GM19351 (cell line): Measurements from ENCODE around the gene MAP4K3.

Experiments
- ATAC-seq: cut with Tn5 transposase; IDR thresholded peaks from one replicate; pipeline ENCODE4 v1.9.1; 2021; ENCODE audit warnings: mild to moderate bottlenecking, moderate library complexity; ENCODE audit not compliant: unreplicated experiment

The MAP4K3 gene

DNA sequence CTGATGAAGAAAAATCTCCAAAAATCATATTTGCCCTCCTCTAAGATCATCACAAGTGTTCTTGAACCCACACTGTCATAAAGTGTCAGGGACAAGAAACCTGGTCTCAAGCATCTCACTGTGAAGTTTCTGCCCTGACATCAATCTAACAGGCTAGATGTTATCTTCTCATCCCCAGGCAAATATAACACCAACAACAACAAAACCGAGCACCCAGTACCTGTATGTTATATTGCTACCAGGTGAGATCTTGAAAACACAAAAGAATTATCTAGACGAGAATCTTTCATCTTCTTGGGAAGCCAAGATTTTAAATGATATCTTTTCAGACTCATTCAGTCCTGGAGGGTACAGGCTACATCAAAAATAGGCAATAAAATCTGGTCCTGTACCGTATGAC lies 8.8 kb upstream of the MAP4K3 start:
- ATAC-seq = no peak

GRCh38 chr2:39443009-39443408 lies 5.9 kb upstream of the MAP4K3 start:
- no peak for ATAC-seq

- peak; percentile 33 for ATAC-seq
Measured at GRCh38 chr2:39437522-39438296, 624 bp upstream of the MAP4K3 start.

DNA sequence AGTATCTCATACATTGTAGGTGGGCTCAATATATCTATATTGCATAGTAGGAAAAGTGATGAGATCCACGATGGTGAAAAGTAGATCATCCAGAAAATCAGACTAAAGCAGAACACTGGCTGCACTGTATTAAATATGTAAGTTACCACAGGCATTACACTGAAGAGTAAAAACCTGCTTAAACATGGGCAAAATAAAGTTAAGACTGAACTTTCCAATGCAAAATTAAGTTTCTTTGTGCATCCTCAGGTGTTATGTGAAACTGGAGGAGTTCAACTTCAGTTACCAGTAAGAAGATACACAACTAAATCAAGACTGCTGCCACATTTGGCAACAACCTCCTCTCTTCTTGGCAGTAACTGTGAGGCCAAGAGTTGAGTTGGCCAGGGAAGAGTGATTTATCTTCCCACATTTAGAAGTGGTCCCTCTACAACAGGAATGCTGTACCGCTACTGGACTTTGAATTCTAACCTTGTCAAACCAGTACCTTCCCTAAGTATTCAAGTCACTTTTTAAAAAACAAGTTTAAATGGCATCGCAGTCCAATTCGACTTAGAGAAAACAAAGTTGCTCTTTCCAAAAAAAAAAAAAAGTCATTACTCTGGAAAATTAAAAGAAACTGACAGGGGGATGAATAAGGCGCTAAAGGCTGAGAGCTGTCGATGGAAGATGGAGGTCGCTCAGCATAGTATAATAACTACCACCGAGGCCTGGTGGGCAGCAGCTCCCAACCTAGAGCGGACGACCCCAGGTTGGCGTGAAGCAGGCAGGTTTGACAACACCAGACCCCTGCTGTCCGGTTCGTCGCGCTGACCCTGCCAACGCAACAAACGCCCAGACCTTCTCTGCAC lies 1.1 kb downstream of the MAP4K3 start:
- ATAC-seq = no peak

- no peak for ATAC-seq
Measured at GRCh38 chr2:39435234-39435633, 1.9 kb downstream of the MAP4K3 start.

DNA sequence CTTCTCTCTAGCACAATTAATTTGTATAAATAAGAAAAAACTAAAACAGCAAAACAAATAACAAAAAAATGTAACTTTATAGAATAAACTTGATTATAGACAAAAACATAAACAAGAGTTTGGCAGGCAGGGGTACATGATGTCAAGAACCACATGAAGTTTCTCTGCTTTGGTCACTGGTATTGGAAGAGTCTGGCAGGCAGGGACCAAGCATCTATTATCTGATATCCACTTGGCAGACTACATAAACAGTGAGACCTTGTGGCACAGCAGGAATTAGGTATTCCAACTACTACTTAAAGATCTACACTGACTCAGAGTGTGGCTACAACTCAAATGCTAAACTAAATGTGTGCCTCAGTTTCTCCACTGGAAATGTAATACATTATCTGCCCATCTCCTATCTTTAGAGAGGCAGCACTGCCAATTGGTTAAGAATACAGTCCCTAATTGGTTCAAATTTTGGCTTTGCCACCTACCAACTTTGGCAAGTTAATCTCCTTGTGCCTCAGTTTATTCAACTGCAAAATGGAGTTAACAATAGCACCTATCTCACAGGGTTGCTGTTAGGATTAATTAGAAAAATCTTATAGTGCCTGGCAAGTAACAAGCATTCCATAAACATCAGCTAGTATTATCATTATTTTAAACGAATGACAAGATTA lies 2.7 kb downstream of the MAP4K3 start:
- ATAC-seq = no peak

DNA sequence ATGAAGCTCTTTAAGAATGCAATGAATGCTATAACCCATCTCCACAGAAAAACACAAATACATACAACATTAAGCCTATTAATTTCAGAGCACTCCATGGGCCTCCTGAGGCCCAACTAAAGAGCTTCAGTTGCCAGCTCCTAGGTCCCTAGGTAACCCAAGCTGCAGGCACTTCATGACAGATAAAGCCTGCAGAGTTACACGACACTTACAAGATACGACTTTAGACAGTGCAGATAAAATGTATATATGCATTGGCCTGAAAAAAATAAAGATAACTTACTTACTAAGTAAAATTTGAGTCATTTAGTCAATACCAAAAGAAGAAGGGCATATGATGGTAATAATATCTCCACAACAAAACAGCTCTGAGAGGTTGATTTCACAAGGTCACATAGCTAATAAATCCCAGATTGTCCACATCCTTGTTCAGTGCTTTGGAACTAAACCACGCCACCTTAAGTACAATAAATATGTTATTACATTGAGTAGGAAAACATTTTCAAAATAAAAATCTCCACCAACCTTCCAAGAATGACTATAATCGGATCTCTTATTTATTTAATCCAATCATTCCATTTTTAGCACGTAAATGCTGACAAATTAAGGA lies 3.4 kb downstream of the MAP4K3 start:
- no peak for ATAC-seq

- no peak for ATAC-seq
Measured at GRCh38 chr2:39432701-39433100, 4.4 kb downstream of the MAP4K3 start.

- ATAC-seq = no peak
Measured at GRCh38 chr2:39431592-39432316, 5.3 kb downstream of the MAP4K3 start.

DNA sequence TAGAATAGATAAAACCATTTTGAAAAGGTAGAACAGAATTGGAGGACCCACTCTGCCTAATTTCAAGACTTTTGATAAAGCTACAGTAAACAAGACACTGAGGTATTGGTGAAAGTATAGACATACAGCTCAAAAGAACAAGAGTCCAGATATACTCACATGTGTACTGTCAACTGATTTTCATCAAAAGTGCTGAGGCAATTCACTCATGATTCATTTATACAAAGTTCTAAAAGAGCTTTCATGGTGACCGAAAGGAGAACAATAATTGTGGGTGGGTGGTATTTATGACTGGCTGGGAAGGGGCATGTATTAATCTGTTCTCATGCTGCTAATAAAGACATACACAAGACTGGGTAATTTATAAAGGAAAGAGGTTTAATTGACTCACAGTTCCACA lies 7.3 kb downstream of the MAP4K3 start:
- no peak for ATAC-seq

DNA sequence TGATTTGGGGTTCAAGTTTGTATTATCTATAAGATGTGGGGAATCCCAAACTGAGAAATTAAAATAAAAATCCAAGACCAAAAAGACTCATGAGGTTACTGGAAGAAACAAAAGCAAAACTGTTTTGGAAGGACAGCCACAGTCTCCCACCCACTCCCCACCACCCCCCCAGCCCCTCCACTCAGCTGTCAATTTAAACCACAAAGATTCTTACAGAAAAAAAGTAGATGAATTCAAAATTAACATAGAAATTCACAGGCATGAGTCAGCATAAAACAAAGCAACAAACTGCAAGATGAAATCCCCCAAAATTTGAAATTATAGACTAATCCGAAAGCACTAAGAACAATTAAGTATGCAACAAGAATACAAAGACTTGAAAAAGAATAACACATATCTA lies 12.1 kb downstream of the MAP4K3 start:
- no peak for ATAC-seq

DNA sequence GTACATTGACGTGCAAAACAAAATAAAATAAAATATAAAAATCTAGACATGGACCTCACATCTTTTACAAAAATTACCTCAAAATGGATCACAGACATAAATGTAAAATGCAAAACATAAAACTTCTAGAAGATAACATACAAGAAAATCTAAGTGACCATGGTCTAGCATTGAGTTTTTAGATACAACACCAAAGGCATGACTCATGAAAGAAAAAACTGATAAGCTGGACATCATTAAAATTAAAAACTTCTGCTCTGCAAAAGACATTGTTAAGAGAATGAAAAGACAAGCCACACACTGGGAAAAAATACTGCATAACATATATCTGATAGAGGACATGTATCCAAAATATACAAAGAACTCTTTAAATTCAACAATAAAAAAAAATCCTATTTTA lies 14.4 kb downstream of the MAP4K3 start:
- no peak for ATAC-seq

GRCh38 chr2:39421354-39421753 lies 15.7 kb downstream of the MAP4K3 start:
- ATAC-seq = no peak

DNA sequence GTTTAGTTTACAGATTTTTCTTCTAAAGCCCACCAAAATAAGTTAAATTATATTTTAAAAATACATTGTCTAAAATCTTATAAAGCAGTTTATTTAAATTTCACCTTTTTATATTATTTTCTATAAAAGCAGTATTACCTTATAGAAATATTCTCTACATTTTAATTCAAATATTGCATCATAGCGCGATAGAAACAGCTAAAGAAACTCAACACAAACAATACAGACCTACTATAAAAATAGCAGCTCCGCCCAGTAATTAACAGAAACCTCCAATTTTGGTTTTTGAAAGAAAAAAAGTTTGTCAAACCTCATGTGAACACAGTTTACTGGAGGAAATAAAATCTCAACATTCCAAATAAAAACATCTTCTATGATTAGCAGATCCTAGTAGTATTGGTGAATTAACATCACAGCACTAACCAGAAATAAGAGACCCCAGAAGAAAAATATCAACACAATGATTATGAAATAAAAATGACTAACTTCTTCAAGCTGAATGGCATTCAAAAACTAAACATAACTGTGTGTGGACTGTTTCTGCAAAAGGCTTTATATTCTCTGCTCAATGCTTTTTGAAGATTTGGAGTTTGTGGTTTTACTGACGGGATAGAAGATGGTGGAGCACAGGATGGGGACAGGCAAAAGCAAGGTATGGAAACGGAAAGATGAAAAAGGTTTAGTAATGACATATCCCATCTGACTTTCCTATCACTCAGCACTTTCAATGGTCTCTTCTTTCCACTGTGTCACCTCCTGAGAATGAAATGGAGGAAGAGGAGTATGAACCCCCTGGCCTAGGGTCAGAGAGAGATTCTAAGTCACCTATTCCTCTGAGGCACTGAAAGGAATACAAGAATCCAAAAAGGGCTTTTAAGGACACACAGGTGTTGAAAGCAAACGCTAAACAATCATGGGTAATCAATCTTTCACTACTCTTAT lies 17.5 kb downstream of the MAP4K3 start:
- ATAC-seq = no peak

GRCh38 chr2:39418491-39418890 lies 18.6 kb downstream of the MAP4K3 start:
- ATAC-seq = no peak

DNA sequence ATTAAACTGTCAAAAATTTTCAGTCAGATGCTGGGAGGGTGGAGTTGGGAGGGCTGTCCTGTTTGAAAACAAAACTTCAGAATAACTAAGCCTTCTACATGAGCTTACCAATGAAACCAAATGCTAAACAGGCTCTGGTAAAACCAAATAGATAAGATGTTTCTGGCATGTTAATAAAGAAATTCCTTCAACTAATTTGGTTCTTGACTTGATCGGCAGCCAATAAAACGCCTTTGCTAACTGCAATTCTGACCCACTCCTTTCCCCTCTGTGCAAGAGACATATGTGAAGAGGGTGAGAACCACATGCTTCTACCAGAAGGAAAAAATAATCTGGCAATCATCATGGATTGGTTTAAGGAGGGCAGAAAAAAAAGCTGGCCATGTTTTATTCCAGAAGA lies 20.9 kb downstream of the MAP4K3 start:
- no peak for ATAC-seq

GRCh38 chr2:39413063-39413737 lies 23.9 kb downstream of the MAP4K3 start:
- ATAC-seq = no peak

- ATAC-seq = no peak
Measured at GRCh38 chr2:39411181-39411944, 25.7 kb downstream of the MAP4K3 start.
